ENCODE data around the gene BTN3A1. TPM values are rescaled to one million over a fixed set of nuclear protein-coding genes. Genes with fewer than 3 reads are reported as not detected.

The BTN3A1 gene
- total and polyA plus RNA-seq, 2 of the 8 experiments (the other 6 are each of a cell fraction or from before 2014, with no cell fraction given), result 4.7 to 5.6 TPM

DNA sequence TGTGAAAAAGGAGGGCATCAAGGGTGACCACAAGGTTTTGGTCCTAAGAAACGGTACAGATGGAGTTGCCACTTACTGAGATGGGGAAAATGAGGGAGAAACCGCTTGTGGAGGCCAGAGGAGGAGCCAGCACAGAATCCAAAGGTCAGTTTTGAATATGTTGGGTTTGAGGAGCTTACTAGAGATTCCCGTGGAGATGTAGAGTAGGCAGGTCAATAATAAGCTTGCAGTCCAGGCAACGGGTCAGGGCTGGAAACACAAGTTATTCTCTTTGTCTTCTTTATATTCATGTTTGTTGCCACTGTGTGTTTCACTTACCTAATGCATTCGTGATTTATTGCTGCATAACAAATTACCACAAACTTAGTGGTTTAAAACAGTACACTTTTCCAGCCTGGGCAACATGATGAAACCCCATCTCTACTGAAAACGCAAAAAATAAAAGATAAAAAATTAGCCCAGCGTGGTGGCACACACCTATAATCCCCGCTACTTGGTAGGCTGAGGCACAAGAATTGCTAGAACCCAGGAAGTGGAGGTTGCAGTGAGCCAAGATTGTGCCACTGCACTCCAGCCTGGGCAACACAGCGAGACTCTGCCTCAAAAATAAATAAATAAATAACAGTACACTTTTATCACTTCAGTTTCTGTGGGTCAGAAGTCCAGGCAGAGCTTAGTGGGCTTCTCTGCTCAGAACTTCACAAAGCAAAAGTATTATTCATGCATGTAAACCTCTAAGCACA lies 39.8 kb upstream of the BTN3A1 start:
- no peak overlapping the region for H2BK5ac ChIP-seq (ENCODE audit: low read depth, low read length)
- no peaks in the 10 kb centered on the region for H3K79me2 ChIP-seq (ENCODE audit: control insufficient read depth in 1 of 2, insufficient read depth in 2 of 2, low read length in 2 of 2)
- no peaks in the 10 kb centered on the region; a peak in 1 of 7 replicates for H3K4me1 ChIP-seq (replicated peaks in 1 of 4; ENCODE audit: control insufficient read depth in 3 of 4, insufficient read depth in 4 of 4, low read length in 3 of 4)
- no peaks in the 10 kb centered on the region for H3K79me1 ChIP-seq (ENCODE audit: low read depth, low read length)
- no peak overlapping the region for H3K27ac ChIP-seq (ENCODE audit: low read depth, low read length)
- H2AK5ac ChIP-seq (ENCODE audit: low read depth, low read length), result no peak overlapping the region
- CTCF ChIA-PET (ENCODE audit: partially characterized antibody), result interaction anchor here (1.2 to 1.4 kb wide), 2 partner anchors 8 to 13 kb away, joined by 4 to 5 read pairs; no protein-coding TSS in a partner anchor
- H3K27me3 ChIP-seq (replicated peaks in 1 of 4; ENCODE audit: control insufficient read depth in 3 of 4, extremely low read depth in 1 of 4, insufficient read depth in 3 of 4, low read length in 3 of 4), result no peaks in the 10 kb centered on the region
- H2BK120ac ChIP-seq (replicated peaks; ENCODE audit: low read depth, low read length), result no peak overlapping the region
- no peak overlapping the region for H3K4me3 ChIP-seq (ENCODE audit: extremely low read depth in 1 of 4, insufficient read depth in 2 of 4, low read depth in 3 of 4, low read length in 4 of 4)
- H2BK20ac ChIP-seq (ENCODE audit: low read length), result no peak overlapping the region
- no peaks in the 10 kb centered on the region for H3K36me3 ChIP-seq (ENCODE audit: control insufficient read depth in 2 of 4, insufficient read depth in 4 of 4, low read length in 3 of 4)
- no peaks in the 10 kb centered on the region for H3K9me3 ChIP-seq (ENCODE audit: insufficient read depth in 2 of 2, low read depth in 1 of 2, low read length in 1 of 2)
- no peak overlapping the region for H4K91ac ChIP-seq (replicated peaks; ENCODE audit: insufficient read length, low read length)
- H3K9ac ChIP-seq (replicated peaks in 1 of 4; ENCODE audit: extremely low read depth in 1 of 4, low read depth in 3 of 4, low read length in 3 of 4), result no peak overlapping the region
- H3K23me2 ChIP-seq (ENCODE audit: low read depth, low read length), result peaks cover 4% of the 10 kb centered on the region; the same call in 1 of the 2 replicates
- no peak overlapping the region for H3K18ac ChIP-seq (ENCODE audit: extremely low read depth, low read length)
- H4K5ac ChIP-seq (ENCODE audit: insufficient read length, low read depth, low read length), result no peak overlapping the region
- no peak for TF ChIP-seq RBBP5 (IDR thresholded peaks at IDR 0.05; ENCODE audit: borderline replicate concordance, low read depth, low read length)
- TF ChIP-seq EZH2 (IDR thresholded peaks at IDR 0.05; ENCODE audit: low read depth, low read length, severe bottlenecking), result no peak
- no peak for TF ChIP-seq PHF8 (conservative IDR thresholded peaks at IDR 0.05; ENCODE audit: low read depth, low read length)
- no peak overlapping the region for H3K56ac ChIP-seq (replicated peaks; ENCODE audit: insufficient read length, low read depth, low read length)
- H4K20me1 ChIP-seq (replicated peaks in 1 of 2; ENCODE audit: control insufficient read depth in 1 of 2, insufficient read depth in 2 of 2, low read length in 2 of 2), result no peaks in the 10 kb centered on the region
- H2BK12ac ChIP-seq (ENCODE audit: low read depth, low read length), result no peak overlapping the region
- H4K8ac ChIP-seq (ENCODE audit: extremely low read depth, insufficient read depth, low read length), result no peak overlapping the region
- no peak overlapping the region for H2BK15ac ChIP-seq (ENCODE audit: low read length)
- H2AFZ ChIP-seq (ENCODE audit: low read length), result no peak overlapping the region
- no peak overlapping the region for H3K4me2 ChIP-seq (ENCODE audit: insufficient read depth in 1 of 2, low read depth in 2 of 2, low read length in 2 of 2)
- FAIRE-seq, result no peak
- no peak overlapping the region for H3K4ac ChIP-seq (replicated peaks; ENCODE audit: insufficient read length, low read depth, low read length)
- H3K23ac ChIP-seq (ENCODE audit: insufficient read length), result no peak overlapping the region
- no peak for DNase-seq (ENCODE audit: low read depth in 1 of 2, low spot score in 2 of 2)
- 86% methylated on average over 9 of the region's 9 CpGs; no CpG with 5 or more reads in 1 of the 2 experiments for WGBS, 2 experiments (ENCODE audit: extremely low coverage in 1 of 2, insufficient coverage in 1 of 2, insufficient read length in 1 of 2, insufficient replicate concordance in 2 of 2, low coverage in 1 of 2, low lambda C conversion rate in 2 of 2, missing lambda C conversion rate in 1 of 2)
- POLR2A ChIA-PET (ENCODE audit: partially characterized antibody), result no interaction called here
- H3K14ac ChIP-seq (ENCODE audit: insufficient read length), result no peak overlapping the region

Data from H1 (cell line).